ACC112 (cell line): Measurements from ENCODE around the gene L1CAM.

Source experiments
- H2AFZ ChIP-seq: fragments of 200-600 bp; sonication (generic); one replicate; pipeline ENCODE4 v1.6.0; 2017; ENCODE audit warnings: antibody characterized with exemption, low read length; ENCODE audit not compliant: unreplicated experiment
- H3K27ac ChIP-seq: fragments of 200-600 bp; sonication (generic); 2 replicates; pipeline ENCODE4 v1.5.1; 2014; ENCODE audit warnings: low read depth, mild to moderate bottlenecking, antibody characterized with exemption, low read length, moderate library complexity
- H3K27me3 ChIP-seq: fragments of 200-600 bp; sonication (generic); 2 replicates; pipeline ENCODE4 v1.6.1; 2014; ENCODE audit warnings: mild to moderate bottlenecking, antibody characterized with exemption, low read length, moderate library complexity, mixed read lengths; ENCODE audit not compliant: insufficient read depth
- H3K36me3 ChIP-seq: fragments of 200-600 bp; sonication (generic); 2 replicates; pipeline ENCODE4 v1.6.1; 2016; ENCODE audit warnings: mild to moderate bottlenecking, antibody characterized with exemption, low read length, moderate library complexity, mixed read lengths; ENCODE audit not compliant: insufficient read depth
- H3K4me1 ChIP-seq: fragments of 200-600 bp; sonication (generic); one replicate; pipeline ENCODE4 v1.6.1; 2016; ENCODE audit warnings: low read length, mixed read lengths; ENCODE audit not compliant: insufficient read depth, unreplicated experiment, control insufficient read depth
- H3K4me3 ChIP-seq: fragments of 200-600 bp; sonication (generic); 2 replicates; pipeline ENCODE4 v1.5.1; 2014; ENCODE audit warnings: mild to moderate bottlenecking, low read depth, low read length
- H3K79me2 ChIP-seq: fragments of 200-600 bp; sonication (generic); one replicate; pipeline ENCODE4 v1.6.0; 2016; ENCODE audit warnings: low read length; ENCODE audit not compliant: control insufficient read depth, unreplicated experiment, insufficient read depth

The L1CAM gene

GRCh38 chrX:153902385-153902784 lies 16.4 kb upstream of the L1CAM start:
- Histone ChIP-seq H3K36me3 (no peaks in the 10 kb centered on the region), H2AFZ (no peak overlapping the region), H3K27me3 (peaks cover 9% of the 10 kb centered on the region; the same call in 1 of the 2 replicates), H3K4me3 (no peak overlapping the region), H3K4me1 (peaks cover 16% of the 10 kb centered on the region), H3K27ac (no peak overlapping the region), H3K79me2 (no peaks in the 10 kb centered on the region)

- Histone ChIP-seq H3K27ac (no peak overlapping the region), H3K4me1 (peaks cover 16% of the 10 kb centered on the region)
These were observed 15.8 kb upstream of the L1CAM start for GRCh38 chrX:153901753-153902140.

GRCh38 chrX:153900831-153901752 lies 15.1 kb upstream of the L1CAM start:
- Histone ChIP-seq H2AFZ (no peak overlapping the region), H3K36me3 (no peaks in the 10 kb centered on the region), H3K27me3 (peaks cover 9% of the 10 kb centered on the region; the same call in 1 of the 2 replicates), H3K4me1 (peaks cover 16% of the 10 kb centered on the region), H3K27ac (peak overlapping the region; percentile 37), H3K4me3 (no peak overlapping the region), H3K79me2 (no peaks in the 10 kb centered on the region)

More at GRCh38 chrX:153901753-153902140, 15.8 kb upstream of the L1CAM start:
- Histone ChIP-seq H3K4me3 (no peak overlapping the region), H3K79me2 (no peaks in the 10 kb centered on the region), H3K27me3 (peaks cover 9% of the 10 kb centered on the region; the same call in 1 of the 2 replicates), H3K36me3 (no peaks in the 10 kb centered on the region), H2AFZ (no peak overlapping the region)

- no peak overlapping the region for H3K4me3 ChIP-seq
- no peaks in the 10 kb centered on the region for H3K36me3 ChIP-seq
- H2AFZ ChIP-seq: no peak overlapping the region
- H3K27me3 ChIP-seq: peaks cover 9% of the 10 kb centered on the region; the same call in 1 of the 2 replicates
- no peak overlapping the region for H3K27ac ChIP-seq
- H3K79me2 ChIP-seq: no peaks in the 10 kb centered on the region
- peaks cover 16% of the 10 kb centered on the region for H3K4me1 ChIP-seq
These were observed 11.9 kb upstream of the L1CAM start for GRCh38 chrX:153897899-153898298.

- Histone ChIP-seq H3K27me3 (peaks cover 37% of the 10 kb centered on the region; the same call in 1 of the 2 replicates), H3K27ac (no peak overlapping the region), H3K36me3 (no peaks in the 10 kb centered on the region), H3K4me1 (no peaks in the 10 kb centered on the region), H3K79me2 (no peaks in the 10 kb centered on the region), H3K4me3 (no peak overlapping the region), H2AFZ (no peak overlapping the region)
These were observed 3.1 kb upstream of the L1CAM start for GRCh38 chrX:153889123-153889522.

- Histone ChIP-seq H2AFZ (no peak overlapping the region), H3K36me3 (no peaks in the 10 kb centered on the region), H3K4me3 (no peak overlapping the region), H3K27ac (no peak overlapping the region), H3K4me1 (no peaks in the 10 kb centered on the region), H3K79me2 (no peaks in the 10 kb centered on the region), H3K27me3 (peaks cover 37% of the 10 kb centered on the region; the same call in 1 of the 2 replicates)
These were observed 2.4 kb upstream of the L1CAM start for GRCh38 chrX:153888344-153888743.

- no peak overlapping the region for H3K27ac ChIP-seq
- H3K79me2 ChIP-seq: no peaks in the 10 kb centered on the region
- no peak overlapping the region for H3K4me3 ChIP-seq
- peaks cover under 1% of the 10 kb centered on the region for H3K4me1 ChIP-seq
- H2AFZ ChIP-seq: no peak overlapping the region
- peaks cover 37% of the 10 kb centered on the region; the same call in 1 of the 2 replicates for H3K27me3 ChIP-seq
- H3K36me3 ChIP-seq: no peaks in the 10 kb centered on the region
These were observed 1.4 kb upstream of the L1CAM start for GRCh38 chrX:153887385-153887784.

GRCh38 chrX:153886915-153887314 lies 942 bp upstream of the L1CAM start:
- H3K4me3 ChIP-seq: no peak overlapping the region
- H3K27ac ChIP-seq: no peak overlapping the region
- peaks cover 37% of the 10 kb centered on the region; the same call in 1 of the 2 replicates for H3K27me3 ChIP-seq
- peaks cover 3% of the 10 kb centered on the region for H3K4me1 ChIP-seq
- no peak overlapping the region for H2AFZ ChIP-seq
- no peaks in the 10 kb centered on the region for H3K79me2 ChIP-seq
- no peaks in the 10 kb centered on the region for H3K36me3 ChIP-seq

GRCh38 chrX:153885208-153885787 lies 675 bp downstream of the L1CAM start:
- Histone ChIP-seq H3K79me2 (no peaks in the 10 kb centered on the region), H2AFZ (no peak overlapping the region), H3K27me3 (peaks cover 32% of the 10 kb centered on the region; the same call in 1 of the 2 replicates), H3K36me3 (no peaks in the 10 kb centered on the region), H3K4me3 (0 out of 2 replicates have a peak overlapping the region, but pooled peaks have one; percentile 33), H3K27ac (no peak overlapping the region), H3K4me1 (peaks cover 9% of the 10 kb centered on the region)

GRCh38 chrX:153884590-153884989 lies 1.4 kb downstream of the L1CAM start:
- no peak overlapping the region for H3K27ac ChIP-seq
- peaks cover 12% of the 10 kb centered on the region for H3K4me1 ChIP-seq
- no peaks in the 10 kb centered on the region for H3K79me2 ChIP-seq
- no peak overlapping the region for H3K4me3 ChIP-seq
- H3K36me3 ChIP-seq: no peaks in the 10 kb centered on the region
- no peak overlapping the region for H2AFZ ChIP-seq
- H3K27me3 ChIP-seq: peaks cover 30% of the 10 kb centered on the region; the same call in 1 of the 2 replicates
